ENCODE results near the gene ADGRV1.
"Not testable (repeated sequence)": the region's sequence is repeated elsewhere in the genome, so short reads cannot be mapped to it uniquely, and the experiment has no call there.

Gene ADGRV1

DNA sequence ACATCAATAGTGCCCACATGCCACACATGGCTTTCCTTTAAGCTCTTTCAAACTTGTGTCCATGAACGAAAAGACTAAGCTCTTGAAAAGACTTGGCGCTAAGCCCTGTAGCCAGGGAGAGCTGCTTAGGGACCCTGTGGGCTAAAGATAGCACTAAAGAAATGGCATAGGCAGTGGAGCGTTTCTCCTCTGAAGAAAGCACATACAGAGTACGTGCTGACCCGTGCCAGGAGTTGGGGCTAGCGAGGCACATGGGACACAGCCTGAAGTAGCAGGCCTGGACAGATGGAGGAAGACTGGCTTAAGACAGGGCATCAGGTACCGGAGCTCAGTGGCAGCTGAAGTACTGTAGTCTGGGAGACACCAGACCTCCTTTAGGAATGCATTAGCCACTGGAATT, 39.7 kb downstream of the ADGRV1 start:
- no peak for DNase-seq (ENCODE audit: low read depth in 3 of 3)

DNA sequence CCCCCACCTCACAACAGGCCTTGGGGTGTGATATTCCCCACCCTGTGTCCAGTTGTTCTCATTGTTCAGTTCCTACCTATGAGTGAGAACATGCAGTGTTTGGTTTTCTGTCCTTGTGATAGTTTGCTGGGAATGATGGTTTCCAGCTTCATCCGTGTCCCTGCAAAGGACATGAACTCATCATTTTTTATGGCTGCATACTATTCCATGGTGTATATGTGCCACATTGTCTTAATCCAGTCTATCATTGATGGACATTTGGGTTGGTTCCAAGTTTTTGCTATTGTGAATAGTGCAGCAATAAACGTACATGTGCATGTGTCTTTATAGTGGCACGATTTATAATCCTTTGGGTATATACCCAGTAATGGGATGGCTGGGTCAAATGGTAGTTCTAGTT, 41.7 kb downstream of the ADGRV1 start:
- DNase-seq (ENCODE audit: low read depth in 3 of 3) = not testable (repeated sequence)

DNA sequence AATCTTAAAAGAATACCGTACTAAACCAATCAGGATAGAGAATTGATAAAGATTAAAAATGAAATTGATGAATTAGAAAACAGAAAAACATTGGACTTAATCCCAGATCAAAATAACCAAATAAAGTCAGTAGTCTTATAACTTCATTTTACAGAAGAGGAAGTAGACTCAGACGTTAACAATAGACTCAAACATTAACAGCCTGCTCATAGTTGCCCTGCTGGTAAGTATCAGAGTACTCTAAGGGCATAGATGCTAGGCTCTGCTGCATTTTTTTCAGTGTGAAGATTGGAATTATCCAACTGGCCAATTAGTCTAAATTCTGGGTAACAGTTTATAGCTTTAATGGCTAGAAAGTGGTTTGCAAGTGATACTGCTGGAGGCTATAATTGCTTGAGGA, 42.9 kb downstream of the ADGRV1 start:
- no peak for DNase-seq (ENCODE audit: low read depth in 3 of 3)

DNA sequence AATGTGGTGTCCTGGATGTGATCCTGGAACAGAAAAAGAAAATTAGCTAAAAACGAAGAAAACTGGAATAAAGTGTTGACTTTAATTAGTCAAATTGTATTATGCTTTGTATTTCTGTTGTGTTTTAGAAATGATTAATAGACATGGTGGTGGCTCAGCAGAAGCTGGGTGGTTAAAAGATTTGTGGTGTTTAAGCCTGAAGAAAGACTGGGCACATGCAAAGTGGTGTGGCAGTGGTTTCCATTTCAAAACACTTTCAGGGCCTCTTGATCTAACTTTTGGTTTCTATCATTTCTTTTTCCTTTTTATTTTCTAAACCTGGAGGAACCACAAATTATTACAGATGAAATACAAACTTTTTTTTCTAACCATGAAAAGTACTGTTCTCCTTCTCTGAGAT, 44.1 kb downstream of the ADGRV1 start:
- DNase-seq (ENCODE audit: low read depth in 3 of 3) = no peak

DNA sequence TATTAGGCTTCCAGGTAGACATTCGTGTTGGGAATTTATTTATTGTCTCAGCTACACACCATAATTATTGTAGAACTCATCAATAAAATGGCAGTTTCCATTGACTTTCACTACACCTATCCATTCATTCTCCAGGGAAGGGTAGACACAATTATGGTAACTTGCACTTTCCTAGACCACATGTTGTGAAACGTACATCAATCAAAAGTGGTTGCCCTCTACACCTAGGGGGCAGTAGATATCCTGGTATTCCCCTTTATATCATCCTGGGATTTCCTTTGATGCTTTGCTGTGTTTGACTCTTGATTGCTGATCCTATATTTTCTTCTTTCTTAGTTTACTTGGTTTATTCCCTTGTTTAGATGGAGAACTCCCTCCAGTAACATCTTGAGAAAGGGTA, 47.9 kb downstream of the ADGRV1 start:
- no peak for DNase-seq (ENCODE audit: low read depth in 3 of 3)

DNA sequence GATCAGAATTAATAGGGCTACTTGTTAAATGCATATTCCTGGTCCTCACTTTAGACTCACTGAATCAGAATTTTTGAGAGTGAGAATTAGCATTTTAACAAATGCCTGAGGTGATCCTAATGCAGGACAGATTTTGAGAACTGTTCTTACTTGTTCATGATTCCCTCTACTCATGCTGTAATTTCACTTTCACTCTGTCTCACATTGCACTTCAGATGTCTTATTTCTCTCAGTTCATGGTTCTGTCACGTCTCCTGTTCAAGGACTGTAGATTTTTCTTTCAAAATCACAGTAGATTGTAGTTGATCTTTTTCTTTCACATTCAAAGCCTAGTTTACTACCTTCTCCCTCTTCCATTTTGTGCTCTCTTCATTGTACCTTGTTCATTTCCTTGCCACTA, 54.3 kb downstream of the ADGRV1 start:
- no peak for DNase-seq (ENCODE audit: low read depth in 3 of 3)

DNA sequence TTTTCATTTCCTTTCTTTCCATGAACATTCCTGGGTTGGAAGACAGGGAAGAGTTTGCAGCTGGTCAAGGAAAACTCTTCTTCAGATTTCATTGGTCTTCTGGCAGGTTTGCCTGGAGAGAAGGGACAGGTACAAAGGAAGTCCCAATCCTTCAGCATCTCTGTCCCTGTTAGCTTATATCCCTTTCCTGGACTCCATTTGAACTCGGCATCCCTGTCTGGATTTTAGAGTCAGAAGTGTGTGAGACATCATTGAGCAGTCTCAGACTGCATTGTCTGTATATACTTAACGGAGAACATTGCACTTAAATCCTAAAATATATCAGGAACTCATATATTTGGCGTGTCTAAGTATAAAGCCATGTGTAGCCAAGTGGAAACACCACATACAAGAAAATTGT, 54.9 kb downstream of the ADGRV1 start:
- DNase-seq (ENCODE audit: low read depth in 3 of 3) = no peak

DNA sequence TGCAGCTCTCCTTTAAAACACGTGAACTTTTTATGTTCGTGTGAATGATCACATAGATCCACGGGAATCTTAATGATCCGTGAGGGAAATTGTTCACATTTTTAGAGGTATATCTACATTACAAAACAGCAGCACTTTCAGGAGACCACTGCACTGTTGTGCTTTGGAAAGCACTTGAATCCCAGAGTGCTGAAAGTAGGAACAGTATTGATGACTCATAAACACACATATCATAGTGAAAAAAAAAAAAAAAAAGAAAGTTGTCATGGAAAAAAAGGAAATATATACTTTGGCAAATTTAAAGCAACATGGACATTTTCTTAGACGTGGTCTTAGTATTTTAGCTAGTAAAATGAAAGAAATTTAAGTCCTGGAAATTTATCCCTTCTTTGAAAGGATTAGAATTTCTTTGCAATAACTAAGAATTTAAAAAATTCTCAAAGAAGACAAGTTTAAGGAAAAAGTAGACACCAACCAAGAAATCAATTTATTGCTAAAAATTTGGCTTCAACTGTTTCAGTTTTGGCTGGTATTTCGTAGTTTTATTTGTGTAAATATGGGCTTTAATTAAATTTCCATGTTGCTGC, 55.4 kb downstream of the ADGRV1 start:
- no peak for DNase-seq (ENCODE audit: low read depth in 3 of 3)

DNA sequence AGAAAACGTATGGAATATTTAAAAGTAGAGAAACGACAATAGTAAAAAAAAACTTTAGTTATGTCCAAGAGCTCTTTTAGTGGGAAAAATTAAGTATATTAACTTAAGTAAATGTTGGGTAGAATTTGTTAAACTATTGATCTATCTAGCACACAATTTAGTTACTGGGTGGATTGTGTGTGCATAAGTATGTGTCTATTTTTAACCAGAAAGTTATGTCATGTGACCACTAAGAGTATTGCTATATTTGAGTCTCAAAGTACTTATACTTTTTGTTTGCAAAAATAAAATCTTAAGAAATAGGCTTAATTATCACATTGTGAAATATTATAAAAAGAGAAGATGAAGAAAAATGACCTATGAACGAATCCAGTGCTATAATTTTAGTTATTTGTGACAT, 56.8 kb downstream of the ADGRV1 start:
- DNase-seq (ENCODE audit: low read depth in 3 of 3) = no peak

DNA sequence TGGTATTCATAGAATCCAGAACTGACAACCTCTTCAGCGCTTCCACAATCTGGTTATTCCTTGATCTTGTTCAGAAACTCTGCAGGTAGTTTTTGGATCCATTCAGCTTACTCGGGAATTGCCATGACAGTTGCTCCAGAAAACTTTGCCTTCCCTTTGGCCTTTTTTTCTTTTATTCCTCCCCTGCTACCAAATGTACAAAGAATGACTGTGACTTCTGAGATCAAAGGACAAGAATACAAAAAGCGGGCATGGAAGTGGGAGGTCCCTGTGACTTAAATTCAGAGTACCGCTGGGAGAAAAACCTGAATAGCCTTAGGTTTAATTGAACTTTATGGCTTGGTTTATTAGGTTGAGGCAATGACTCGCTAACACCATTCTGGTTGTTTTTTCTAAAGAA, 59.5 kb downstream of the ADGRV1 start:
- DNase-seq (ENCODE audit: low read depth in 3 of 3) = no peak

DNA sequence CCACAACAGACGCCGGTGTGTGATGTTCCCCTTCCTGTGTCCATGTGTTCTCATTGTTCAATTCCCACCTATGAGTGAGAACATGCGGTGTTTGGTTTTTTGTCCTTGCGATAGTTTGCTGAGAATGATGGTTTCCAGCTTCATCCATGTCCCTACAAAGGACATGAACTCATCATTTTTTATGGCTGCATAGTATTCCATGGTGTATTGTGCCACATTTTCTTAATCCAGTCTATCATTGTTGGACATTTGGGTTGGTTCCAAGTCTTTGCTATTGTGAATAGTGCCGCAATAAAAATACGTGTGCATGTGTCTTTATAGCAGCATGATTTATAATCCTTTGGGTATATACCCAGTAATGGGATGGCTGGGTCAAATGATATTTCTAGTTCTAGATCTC, 61.2 kb downstream of the ADGRV1 start:
- DNase-seq (ENCODE audit: low read depth in 3 of 3) = not testable (repeated sequence)

DNA sequence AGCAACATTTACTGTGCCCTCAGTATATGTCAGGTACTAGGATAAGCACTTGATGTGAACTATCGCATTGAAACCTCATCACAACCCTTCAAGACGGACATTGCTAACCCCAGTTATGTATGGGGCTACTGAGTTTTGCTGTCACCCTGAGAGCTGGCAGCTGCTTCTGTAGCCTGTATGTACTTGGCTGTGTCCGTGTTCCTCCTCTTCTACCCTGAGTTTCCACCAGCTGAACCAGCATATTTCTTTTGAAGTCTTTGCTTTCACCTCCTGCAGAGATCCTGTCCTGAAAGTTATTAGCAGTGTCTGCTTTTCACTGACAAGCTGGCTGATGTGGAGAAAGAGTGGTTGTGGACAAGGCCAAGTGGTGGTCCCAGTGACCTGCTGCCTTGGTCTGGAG, 63.3 kb downstream of the ADGRV1 start:
- no peak for DNase-seq (ENCODE audit: low read depth in 3 of 3)

DNA sequence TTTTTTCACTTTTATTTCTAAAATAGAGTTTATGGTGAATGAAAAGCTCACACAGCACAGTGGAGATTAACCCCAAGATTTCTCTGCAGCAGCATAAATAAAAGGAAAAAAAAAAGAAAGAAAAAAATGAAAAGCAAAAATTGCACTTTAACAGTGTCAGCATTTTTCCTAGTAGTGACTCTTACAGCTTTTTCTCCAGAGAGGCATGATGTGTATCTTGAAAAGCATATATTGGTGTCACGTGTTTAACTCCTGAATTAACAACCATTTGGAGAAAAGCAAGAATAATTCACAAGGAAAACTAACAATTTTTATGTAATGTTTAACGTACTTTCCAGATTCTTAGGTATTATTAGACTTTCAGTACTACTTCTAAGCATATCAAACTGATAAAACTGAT, 67.9 kb downstream of the ADGRV1 start:
- no peak for DNase-seq (ENCODE audit: low read depth in 3 of 3)

DNA sequence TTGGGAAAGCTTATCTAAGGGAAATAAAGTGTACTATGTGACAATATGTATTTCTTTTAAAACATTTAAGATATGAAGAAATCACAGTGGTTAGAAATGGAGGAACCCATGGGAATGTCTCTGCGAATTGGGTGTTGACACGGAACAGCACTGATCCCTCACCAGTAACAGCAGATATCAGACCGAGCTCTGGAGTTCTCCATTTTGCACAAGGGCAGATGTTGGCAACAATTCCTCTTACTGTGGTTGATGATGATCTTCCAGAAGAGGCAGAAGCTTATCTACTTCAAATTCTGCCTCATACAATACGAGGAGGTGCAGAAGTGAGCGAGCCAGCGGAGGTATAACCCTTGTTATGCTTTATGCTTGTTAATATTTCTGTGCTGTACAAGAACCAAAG, 69.9 kb downstream of the ADGRV1 start:
- DNase-seq (ENCODE audit: low read depth in 3 of 3) = no peak

DNA sequence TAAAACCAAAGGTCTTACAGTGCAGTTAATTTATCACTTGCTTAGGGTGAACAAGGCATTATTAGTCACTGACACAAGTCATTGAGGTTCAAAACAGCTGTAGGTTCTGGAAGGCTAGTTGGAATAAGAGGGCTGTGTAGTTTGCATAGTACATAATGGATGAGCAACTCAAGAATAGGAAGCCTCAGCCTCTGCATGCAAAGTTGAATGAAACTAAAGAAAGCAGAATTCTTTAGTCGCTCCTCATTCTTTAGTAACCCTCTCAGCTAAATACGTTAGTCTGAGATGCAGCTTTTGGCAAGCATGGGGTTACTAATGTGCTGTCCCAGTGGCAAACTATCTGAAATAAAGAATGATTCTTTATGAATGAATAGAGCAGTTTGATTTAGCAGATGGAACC, 74.2 kb downstream of the ADGRV1 start:
- DNase-seq (ENCODE audit: low read depth in 3 of 3) = no peak

DNA sequence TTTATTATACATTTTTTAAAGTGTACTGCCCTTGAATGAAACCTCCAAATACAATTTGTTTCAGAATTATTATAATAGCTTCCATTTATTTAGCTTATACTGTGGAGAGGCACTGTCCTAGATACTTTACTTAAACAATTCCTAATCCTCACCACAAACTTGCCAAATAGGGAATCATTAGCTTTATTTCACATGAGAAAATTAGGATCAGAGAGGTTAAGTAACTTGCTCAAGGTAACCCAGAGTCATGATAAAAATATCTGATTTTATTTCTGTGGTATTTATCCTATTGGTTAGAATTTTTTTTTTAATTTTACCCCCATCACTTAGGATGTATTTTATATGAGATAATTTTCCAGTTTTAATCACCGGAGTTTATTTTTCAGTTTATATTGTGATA, 78.4 kb downstream of the ADGRV1 start:
- DNase-seq (ENCODE audit: low read depth in 3 of 3) = no peak

DNA sequence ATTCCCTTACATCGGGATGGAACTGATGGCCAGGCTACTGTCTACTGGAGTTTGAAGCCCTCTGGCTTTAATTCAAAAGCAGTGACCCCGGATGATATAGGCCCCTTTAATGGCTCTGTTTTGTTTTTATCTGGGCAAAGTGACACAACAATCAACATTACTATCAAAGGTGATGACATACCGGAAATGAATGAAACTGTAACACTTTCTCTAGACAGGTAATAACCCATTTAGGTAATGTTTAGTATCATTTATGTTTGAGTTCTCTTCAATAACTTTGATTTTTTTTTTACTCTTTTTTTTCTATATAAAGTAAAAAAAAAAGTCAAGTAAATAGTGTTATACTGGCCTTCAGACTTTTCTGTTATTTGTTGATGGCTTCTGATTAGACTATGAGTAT, 79.1 kb downstream of the ADGRV1 start:
- DNase-seq (ENCODE audit: low read depth in 3 of 3) = no peak

DNA sequence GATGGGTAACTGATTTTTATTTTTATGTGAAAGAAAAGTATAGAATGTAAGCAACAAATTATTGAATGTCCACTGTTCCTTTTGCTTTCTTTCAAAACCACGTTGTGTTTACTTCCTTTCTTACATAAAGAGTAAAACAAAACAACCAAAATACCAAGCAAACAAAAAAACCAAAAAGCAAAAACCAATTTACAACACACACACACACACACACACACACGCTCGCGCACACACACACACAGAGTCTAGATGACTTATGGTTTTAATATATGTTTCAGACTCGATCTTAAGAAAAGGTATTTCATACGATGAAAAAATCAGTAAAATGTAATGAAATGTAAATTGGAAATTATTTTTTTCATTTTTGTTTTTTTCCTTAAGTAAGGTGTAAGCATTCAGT, 80.3 kb downstream of the ADGRV1 start:
- no peak for DNase-seq (ENCODE audit: low read depth in 3 of 3)

DNA sequence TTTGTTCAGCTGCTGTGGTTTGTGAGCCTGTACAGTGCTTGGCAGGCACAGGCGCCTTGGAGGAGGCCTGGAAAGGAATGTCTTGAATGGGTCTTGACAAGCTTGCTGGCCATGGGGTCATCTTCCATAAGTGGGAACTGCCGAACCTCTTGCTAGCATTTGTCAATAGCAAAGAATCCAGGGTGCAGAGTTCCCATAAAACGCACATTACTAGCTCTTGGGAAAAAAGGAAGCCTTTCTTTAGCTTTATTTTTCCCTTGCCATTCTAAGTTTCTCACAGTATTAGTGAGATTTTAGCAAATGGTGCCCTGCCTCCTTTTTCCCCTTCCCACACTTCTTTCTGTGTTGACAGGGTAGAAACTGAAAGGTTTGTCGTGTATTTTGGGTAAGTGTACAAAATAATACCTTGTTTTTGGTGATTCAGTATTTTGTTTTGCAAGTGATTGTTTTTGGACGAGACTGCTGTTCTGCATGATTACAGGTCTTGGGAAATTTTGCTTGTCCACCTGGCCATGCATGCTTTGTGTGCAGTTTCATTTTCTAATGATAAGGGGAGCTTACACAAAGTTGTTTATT, 82.0 kb downstream of the ADGRV1 start:
- DNase-seq (ENCODE audit: low read depth in 3 of 3) = no peak

DNA sequence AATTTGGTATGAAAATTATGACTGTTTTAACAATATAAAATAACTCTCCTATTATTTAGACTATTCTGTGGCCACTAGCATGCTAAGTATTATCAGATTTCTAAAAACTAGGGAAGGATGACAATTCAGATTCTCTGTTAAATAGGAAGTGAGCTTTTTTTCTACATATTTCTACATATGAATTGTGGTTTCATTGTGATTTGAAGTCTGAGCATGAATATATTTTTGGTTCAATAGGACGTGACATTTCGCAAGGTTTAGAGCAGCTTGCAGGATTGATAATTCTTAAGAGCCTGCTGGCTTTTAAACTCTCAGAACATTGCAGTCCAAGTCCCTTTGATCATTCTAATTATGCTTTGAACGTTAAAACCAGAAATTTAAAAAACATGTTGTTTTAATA, 82.9 kb downstream of the ADGRV1 start:
- DNase-seq (ENCODE audit: low read depth in 3 of 3) = no peak

DNA sequence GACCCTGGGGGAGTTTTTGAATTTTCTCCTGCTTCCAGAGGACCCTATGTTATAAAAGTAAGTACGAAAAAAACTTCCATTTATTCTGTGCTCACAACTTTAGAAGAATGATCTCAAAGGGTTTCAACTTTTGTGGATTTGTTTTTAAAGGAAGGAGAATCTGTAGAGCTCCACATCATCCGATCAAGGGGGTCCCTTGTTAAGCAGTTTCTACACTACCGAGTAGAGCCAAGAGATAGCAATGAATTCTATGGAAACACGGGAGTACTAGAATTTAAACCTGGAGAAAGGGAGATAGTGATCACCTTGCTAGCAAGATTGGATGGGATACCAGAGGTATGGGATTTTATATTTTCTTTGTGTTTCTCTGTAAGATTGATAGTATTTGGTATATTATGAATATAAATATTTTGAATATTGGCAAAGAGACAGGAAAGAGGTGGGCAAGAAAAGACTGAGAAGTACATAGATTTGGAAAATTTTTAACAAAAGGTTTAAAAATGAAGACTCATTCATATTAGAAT, 84.2 kb downstream of the ADGRV1 start:
- DNase-seq (ENCODE audit: low read depth in 3 of 3) = no peak

DNA sequence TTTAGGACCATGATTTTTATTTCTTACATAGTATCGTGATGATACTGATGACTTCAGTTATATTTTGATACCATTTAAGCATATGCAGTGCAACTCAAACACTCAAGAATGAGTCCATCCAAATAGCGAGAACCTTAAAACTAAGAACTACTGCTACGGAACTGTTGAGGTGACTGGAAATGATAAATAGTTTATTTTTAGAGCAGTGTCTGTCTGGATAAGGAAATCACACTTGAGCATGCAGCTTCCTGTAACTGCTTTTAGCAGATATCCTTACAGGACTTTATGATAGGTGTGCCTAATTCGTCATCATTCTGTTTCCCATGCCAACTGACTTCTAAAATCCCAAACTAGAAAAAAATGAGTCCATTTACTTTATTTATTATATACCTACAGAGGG, 85.5 kb downstream of the ADGRV1 start:
- DNase-seq (ENCODE audit: low read depth in 3 of 3) = no peak

DNA sequence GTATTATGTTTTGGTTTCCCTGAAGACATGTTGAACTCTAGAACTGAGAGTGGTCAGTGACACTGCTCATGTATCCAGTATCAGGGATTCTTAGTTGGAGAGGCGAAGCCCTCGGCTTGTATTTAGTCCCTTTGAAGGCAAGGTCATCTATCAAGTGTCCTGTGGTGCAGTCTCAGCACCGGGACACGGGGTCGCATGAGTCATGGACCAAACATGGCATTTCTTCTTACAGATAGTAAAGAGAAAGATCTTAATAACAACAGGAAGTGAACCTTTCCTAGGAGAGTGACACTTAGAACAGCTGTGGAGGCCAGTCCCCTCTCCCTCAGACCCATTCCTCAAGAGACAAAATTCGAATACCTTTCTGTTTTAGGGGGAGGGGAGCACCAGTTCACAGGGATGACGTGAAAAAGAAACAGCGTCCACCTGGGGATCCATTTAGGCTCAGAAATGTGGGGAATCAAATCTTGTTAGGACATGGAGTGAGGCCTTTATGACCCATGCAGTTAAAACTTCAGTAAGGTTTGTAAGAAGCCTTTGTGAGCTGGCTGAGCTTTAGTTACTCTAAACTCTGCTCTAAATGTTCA, 86.5 kb downstream of the ADGRV1 start:
- DNase-seq (ENCODE audit: low read depth in 3 of 3) = no peak

DNA sequence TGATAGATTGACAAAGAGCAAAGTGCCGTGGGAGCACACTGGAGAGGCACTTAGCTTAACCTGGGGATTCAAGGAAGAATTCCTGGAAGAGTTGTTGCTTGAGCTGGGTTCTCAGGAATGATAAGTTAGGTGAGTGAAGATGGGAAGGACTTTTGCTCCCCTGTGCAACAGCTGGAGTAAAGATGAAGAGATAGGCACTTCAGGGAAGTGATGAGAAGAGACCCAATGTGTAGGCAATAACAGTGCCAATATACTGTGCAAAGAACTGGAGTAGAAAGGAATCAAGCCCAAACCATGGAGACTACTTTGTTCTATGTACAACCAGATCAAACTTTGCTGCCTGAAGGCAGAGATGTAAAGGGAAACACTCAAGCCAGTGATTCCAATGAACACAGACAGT, 92.2 kb downstream of the ADGRV1 start:
- no peak for DNase-seq (ENCODE audit: low read depth in 3 of 3)
